Liver (tissue), 3 donors: ENCODE measurements around the gene B4GALT5.

Experiments used
- ATF3 ChIP-seq: IDR thresholded peaks from 2 replicates; pipeline ENCODE4 v1.6.1; 2016; ENCODE audit warnings: antibody characterized with exemption
- CTCF ChIP-seq: fragments of 150-350 bp; IDR thresholded peaks from 2 replicates; pipeline ENCODE4 v1.5.1; 2017; ENCODE audit warnings: improper control_type of control experiment, low read depth, low read length; ENCODE audit not compliant: missing input control
- FOXA1 ChIP-seq: IDR thresholded peaks from 2 replicates; pipeline ENCODE4 v1.6.1; 2016; ENCODE audit warnings: antibody characterized with exemption
- GABPA ChIP-seq, 2 donors: IDR thresholded peaks in 1 of 2; conservative IDR thresholded peaks in 1 of 2; 2 replicates each; pipeline ENCODE4 v1.6.1; 2016; ENCODE audit warnings: antibody characterized with exemption in 2 of 2, mild to moderate bottlenecking in 1 of 2, moderate library complexity in 1 of 2
- MAX ChIP-seq: IDR thresholded peaks from 2 replicates; pipeline ENCODE4 v1.6.1; 2016; ENCODE audit warnings: antibody characterized with exemption
- RAD21 ChIP-seq, 2 donors: IDR thresholded peaks; 2 replicates each; pipeline ENCODE4 v1.6.1; 2016; ENCODE audit warnings: antibody characterized with exemption in 2 of 2, mild to moderate bottlenecking in 2 of 2
- REST ChIP-seq: IDR thresholded peaks from 2 replicates; pipeline ENCODE4 v1.6.1; 2016; ENCODE audit warnings: antibody characterized with exemption, mild to moderate bottlenecking
- SP1 ChIP-seq: IDR thresholded peaks from 2 replicates; pipeline ENCODE4 v1.6.1; 2018; ENCODE audit warnings: antibody characterized with exemption, mild to moderate bottlenecking
- YY1 ChIP-seq: IDR thresholded peaks from 2 replicates; pipeline ENCODE4 v1.6.1; 2016; ENCODE audit warnings: antibody characterized with exemption, mild to moderate bottlenecking
- donor health status: healthy.
- donor health status: healthy.

GRCh38 chr20:49592120-49592519, 121.6 kb downstream of the B4GALT5 start:
- TF ChIP-seq CTCF (no peak), ATF3 (no peak), GABPA (IDR thresholded peaks at IDR 0.05 in 1 of 2, conservative IDR thresholded peaks at IDR 0.05 in 1 of 2) (no peak), FOXA1 (no peak), REST (no peak), MAX (no peak), YY1 (no peak), SP1 (no peak), RAD21 (IDR thresholded peaks at IDR 0.05) (no peak)
